Measurements from ENCODE around the gene SPACA7. TPM values are rescaled to one million over a fixed set of nuclear protein-coding genes. Genes with fewer than 3 reads are reported as not detected.

Gene SPACA7, protein sequence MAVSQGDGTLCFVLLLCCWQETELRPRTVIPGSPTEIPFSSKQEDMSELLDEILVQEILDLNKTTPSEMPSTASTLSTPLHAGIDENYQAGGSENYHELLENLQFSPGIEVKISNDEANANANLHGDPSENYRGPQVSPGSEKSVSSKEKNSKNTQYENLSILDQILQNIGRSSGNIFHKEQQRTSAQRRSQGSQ
- total RNA-seq (2014; rRNA removed; shearing (Covaris generic)) = not detected in 2 replicates
- not detected in 2 replicates for polyA plus RNA-seq (2014; cell fraction: nucleus; rRNA removed)

DNA sequence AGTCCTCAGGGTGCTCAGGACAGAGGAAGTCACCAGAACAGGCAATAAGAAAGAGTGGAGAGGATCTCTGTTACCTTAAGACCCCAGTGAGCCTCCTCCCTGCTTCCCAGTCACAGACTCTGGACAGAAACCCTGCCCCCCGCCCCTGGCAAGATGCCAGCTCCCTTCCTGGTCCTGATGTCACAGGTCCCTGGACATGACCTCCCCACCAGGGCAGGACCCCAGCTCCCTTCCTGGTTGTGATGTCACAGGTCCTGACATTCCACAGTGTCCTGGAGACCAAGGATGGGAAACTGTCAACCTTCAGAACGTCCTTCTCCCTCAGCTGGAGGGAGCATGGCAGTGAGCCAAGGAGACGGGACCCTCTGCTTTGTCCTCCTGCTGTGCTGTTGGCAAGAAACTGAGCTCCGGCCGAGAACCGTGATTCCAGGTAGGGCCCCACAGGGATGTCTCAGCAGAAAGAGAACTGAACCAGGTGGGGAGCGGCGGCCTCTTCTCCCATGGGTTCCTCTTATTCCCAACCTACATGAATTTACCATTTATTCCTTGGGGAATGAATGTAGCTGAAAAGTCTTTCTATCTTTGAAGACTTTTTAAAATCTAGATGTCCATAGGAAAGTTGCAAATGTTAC, at the start of gene SPACA7:
TSS of gene SPACA7 (plus strand) at position 306 of the 632 bp plus-strand sequence. CDS start at position 337, 31 bp downstream.
- DNase-seq (ENCODE audit: extremely low read depth, low read depth) = no peak

DNA sequence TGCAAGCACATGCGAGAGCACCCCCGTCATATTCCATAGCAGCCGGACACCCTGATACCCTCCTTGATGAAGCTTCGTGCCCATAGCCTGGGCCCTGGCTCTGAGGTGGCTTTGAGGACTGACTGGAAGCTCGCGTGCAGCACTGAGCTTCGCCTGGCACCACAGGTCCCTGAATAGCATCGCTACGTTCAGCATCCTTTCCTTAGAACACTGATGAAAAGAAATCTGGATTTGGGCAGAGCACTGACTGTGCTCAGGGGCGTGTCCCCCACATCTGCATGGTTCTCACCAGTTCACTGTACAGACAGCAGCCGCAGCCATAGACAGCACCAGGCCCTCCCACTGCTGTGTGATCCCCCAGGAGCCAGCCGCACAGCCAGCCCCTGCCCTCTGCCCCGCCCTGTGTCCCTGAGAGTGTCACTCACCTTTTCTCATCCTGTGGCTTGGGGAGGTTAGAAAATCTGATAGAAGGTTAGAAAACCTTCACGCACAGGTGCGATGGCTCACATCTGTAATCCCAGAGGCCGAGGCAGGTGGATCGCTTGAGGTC, 49.3 kb upstream of the SPACA7 start:
- no peak for DNase-seq (ENCODE audit: extremely low read depth, low read depth)

DNA sequence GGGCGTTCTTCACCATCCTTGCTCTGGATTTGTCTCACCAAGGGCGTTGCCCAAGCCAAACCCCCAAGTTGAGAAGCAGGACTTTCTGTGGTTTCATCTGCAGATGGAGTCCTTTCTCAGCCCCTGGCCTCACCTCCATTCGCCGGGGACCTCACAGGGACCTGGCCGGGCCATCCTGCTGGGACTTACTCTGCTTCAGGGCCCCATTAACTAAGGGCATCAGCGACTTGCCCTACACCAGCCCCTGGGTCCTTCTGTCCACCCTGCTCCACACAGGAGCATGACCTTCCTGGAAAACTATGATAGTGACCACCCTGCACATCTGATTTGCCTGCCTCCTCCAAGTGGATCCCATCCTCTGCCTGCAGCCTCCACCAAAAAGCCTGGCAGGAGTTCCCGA, 47.2 kb upstream of the SPACA7 start:
- no peak for DNase-seq (ENCODE audit: extremely low read depth, low read depth)

DNA sequence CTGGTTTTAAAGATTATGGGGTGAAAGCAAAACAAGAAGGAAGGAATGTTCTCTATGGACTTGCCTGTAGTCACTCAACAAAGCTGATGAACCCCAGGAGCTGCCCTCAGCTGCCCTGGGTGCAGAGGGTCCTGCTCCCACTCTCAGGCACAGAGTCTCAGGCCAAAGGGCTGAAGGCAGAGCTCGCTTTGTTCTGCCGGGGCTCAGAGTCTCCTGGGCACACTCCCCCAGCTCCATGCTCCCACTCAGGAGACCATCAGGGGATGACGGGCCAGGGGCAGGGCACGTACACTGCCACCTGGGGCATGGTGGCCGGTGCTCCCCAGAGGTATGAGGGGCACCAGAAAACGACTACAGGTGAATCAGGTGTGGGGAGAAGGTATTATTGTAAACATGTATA, 46.8 kb upstream of the SPACA7 start:
- DNase-seq (ENCODE audit: extremely low read depth, low read depth) = no peak

DNA sequence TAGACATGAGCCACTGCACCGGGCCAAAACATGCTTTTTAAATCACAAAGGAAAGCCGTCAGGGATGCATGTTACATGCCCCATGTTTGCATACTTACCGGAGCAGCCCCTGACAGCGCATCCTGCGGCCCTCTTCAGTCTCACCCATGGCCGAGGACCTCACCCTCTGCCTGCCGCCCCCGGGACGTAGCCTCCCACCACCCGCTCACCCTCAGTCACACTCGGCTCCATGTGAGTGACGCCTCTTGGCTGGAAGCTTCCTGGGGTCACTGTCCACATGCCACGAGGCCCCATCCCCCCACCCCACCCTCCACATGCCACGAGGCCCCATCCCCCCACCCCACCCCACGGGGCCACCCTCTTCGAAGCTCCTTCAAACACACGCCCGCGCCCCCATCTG, 46.1 kb upstream of the SPACA7 start:
- no peak for DNase-seq (ENCODE audit: extremely low read depth, low read depth)

DNA sequence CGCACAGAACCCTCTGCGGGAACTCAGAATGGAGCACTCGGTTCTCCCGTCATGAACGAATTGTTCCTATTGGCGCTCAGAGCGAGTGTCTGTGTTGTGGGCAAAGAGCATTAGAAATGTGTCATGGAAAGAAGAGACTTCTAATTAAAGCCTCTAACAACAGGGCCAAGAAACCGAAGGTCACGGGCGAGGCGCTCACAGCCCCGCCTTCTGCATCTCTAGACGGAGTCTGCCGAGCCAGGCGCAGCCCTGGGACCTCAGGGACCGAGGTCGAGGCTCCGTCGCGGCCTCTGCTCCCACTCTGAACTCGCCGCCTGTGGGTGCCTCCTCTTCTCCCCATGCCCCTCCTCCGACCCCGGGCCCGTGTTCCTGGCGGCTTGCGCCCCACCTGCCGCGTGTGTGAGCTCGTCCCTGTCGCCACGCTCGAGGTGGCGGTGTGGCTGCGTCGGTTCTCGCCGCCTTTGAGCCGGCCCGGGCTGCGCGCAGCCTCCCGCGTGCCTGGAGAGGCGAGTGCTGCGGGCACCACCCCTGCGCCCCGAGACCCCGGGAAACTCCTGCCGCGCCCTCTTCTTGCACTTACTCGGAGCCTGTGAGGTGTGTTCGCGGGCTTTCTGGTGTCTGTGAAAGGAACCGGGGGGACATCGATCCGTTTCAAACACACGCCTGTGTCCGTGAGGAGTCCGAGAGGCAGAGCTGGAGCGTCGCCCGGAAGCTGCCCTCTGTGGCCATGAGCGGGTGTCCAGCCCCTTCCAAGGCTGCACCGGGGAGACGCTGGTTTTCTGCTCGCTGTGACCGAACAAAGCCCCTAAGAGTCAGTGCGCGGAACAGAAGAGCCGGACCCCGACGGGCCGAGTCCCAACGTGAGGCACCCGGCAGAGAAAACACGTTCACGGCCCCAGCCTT, 45.4 kb upstream of the SPACA7 start:
- no peak for DNase-seq (ENCODE audit: extremely low read depth, low read depth)

DNA sequence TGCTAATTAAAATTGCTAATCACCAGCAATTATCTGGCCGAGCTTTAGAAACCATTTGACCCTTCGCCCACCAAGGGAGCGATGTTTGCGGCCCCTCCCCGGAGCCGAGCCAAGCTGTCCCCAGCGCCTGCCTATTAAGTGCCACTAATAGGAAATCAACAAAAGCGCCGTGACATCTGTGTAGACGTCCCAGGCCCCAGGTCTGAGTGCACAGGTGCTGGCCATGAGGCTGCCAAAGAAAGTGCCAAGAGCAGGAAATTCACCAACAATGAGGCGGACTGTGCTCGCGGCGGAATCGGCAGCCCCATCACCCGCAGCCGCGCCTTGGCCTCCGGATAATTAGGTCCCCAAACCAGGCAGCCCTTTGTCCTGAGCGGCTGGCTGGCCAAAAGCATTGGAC, 44.5 kb upstream of the SPACA7 start:
- DNase-seq (ENCODE audit: extremely low read depth, low read depth) = no peak

DNA sequence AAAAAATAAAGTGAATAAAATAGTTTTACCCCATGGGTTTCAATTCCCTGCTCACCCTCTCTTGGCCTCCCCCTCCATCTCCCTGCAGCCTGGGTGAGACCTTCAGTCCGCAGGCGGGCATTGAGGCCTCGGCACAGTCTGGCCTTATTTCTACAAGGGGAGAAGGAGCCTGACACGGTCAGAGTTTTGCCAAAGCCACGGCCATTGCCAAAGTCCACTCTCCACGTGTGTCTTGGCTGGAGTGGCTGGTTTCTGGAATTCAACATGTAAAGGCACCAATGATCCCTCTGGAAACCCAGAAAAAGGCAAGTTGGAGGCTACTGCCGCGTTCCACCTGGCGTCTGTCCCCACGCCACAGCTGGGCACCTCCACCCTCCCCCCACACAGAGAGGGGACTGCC, 43.4 kb upstream of the SPACA7 start:
- DNase-seq (ENCODE audit: extremely low read depth, low read depth) = no peak

DNA sequence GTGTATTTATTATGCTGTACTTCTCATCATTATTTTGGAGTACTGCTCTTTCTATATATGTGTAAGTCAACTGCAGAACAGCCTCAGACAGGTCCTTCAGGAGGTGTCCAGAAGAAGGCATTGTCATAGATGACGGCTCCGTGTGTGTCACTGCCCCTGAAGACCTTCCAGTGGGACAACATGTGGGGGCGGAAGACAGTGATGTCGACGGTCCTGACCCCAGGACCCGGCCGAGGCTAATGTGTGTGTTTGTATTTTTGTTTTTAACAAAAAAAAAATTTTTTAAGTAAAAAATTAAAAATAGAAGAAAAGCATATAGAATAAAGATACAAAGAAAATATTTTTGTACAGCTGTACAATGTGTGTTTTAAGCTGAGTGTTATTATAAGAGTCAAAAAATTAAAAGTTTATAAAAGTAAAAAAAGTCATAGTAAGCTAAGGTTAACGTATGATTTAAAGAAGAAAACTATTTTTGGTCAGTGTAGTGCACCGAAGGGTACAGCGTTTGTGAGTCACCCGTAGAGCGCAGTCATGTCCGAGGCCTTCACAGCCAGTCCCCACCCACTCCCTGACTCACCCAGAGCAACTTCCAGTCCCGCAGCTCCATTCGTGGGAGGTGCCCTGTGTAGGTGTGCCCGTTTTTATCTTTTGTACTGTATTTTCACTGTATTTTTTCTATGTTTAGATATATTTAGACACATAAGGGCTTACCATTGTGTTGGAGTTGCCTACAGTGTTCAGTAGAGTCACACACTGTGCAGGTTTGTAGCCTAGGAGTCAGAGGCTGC, 42.2 kb upstream of the SPACA7 start:
- DNase-seq (ENCODE audit: extremely low read depth, low read depth) = peak; percentile 41

DNA sequence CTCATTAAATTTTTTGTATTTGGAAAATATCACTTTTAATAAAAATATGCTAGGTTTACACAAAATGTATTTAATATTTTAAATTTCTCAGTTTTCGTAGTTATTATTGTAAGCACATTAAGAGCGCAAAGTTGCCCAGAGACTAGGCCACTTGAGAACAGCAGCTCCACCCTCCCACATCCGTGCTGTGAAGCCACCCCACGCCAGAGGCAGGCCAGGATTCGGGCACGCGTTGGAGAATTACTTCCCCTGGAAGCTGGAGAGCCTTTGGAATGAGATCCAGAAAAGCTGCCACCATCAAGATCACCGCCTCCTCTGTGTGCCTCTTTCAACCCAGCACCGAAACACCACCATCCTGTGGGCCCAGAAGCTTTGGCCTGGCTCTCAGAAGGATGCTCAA, 41.0 kb upstream of the SPACA7 start:
- DNase-seq (ENCODE audit: extremely low read depth, low read depth) = no peak

DNA sequence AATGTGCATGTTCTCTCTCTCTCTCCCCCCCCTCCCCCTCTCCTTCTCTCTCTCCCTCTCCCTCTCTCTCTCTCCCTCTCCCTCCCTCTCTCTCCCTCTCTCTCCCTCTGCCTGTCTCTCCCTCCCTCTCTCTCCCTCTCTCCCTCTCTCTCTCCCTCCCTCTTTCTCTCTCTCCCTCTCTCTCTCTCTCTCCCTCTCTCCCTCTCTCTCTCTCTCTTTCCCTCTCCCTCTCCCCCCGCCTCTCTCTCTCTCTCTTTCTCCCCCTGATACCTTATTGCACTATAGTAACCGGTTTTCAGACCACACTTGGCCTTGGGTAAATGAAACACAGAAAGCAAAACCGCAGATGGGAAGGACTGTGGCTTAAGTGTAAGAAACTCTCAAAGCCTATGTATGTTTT, 34.7 kb upstream of the SPACA7 start:
- no peak for DNase-seq (ENCODE audit: extremely low read depth, low read depth)

DNA sequence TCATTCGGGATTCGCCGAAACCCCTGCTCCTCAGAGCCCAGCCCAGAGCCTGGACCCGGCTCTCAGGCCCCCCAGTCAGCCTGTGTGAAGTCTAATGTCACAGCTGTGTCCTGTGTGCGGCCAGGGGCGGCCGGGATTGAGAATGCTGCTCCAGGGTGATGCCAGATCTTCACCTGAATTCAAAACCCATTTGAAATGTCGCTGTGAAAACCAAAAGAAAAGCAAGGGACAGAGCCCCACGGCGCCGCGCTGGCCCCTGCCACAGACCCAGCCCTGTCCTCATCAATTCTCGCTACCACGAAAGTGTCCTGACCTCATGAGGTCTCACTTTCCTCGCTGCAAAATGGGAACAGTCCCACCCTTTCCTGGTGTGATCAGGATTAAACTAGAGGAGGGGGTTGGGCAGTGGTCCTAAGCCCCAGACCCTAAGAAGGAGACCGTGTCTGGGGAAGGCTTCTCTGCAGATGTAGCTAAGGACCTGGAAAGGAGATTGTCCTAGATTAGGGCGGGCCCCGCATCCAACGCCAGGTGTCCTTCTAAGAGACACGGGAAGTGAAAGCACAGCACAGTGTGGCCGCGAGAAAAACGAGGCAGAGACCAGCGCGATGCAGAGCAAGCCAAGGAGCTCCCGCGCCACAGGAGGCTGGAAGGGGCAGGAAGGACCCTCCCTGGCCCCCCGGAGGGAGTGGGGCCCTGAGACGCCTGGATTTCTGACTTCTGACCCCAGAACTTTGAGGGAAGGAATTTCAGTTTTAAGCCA, 34.0 kb upstream of the SPACA7 start:
- DNase-seq (ENCODE audit: extremely low read depth, low read depth) = no peak

DNA sequence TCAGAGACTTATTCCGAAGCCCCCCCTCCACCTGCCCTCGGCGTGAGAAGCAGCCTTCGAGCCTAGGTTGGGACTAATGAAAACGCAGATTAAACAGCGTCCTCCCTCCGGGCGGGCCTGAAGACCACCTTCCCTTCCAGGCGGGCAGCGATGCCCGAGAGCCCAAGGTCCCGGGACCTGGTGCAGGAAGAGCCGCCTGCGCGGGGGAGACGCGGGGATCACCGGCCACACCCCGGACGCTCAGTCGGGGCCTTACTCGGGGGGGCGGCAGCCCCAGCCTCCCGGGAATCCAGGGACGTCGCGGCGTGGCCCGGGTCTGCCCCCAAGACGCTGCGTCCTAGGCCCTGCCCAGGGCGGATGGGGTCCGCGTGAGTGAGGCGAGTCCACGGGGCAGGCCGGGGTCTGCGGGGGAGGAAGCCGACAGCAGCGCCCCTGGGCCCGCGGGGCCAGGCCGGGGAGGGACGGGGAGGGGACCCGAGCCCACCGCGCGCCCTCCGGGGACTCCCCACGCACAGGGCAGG, 33.3 kb upstream of the SPACA7 start:
- DNase-seq (ENCODE audit: extremely low read depth, low read depth) = no peak

DNA sequence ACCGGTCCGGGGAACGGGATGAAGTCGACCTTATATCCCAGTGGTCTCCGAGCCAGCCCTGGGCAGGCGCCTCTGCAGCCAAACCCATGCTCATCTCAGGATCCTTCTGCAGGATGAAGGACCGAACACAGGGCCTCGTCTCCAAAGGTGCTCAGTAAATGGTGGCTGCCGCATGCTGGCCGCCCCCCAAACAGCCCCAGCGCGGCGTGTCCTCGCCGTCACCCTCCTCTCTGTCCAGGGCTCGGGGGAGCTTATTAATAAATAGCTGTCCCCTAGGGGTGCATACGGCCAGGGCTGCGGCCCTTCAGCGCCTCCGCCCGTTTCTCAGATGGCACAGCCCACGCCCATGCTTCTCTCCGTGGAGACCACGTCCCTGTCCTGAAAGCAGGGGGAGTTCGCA, 32.6 kb upstream of the SPACA7 start:
- no peak for DNase-seq (ENCODE audit: extremely low read depth, low read depth)

DNA sequence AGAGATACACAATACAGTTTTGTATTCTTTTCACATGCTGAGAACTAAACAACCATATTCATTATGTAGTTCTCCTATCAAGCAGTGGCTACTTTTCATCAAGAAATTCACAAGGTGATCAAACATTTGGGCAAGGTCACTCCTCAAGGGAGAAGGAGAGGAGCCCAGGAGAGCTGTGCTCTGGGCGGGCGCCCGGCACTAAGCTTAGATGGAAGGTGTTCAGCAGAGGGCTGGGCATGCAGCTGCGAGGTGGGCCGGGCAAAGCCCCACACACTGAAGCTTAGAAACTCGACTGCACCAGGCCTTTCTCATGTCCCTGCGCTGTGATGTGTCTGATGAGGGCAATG, 30.4 kb upstream of the SPACA7 start:
- DNase-seq (ENCODE audit: extremely low read depth, low read depth) = no peak

DNA sequence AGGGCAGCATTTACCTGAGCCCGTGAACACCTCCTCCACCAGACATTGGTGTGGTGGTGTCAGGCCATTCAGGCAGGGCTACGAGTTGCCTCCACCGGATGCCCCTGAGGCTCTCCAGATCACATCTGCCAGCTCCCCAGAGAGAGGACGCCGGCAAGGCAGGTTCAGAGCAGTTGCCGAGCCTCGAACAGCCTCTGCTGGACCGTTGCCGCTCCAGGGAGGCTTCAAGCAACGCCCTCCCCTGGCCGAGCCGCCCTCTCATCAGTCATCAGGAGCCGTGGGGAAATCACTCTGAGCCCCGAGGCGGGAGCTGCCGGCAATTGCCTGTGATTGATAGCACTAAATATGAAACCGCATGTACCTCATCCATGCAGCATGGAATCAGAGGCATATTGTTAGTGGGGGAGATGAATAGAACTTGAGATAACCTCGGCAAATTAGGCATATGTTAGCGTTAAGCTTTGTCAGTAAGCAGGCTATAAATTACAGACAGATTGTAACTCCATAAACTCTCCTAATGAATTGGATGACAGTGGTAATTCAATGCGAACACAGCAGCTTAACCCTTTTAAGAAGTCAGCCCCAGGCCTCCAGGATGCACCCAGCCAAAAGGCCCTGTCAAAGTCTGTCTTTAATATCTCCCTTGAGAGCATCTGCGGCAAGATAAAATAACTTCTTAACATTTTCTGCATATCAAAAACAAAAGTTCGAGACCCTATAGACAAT, 29.8 kb upstream of the SPACA7 start:
- DNase-seq (ENCODE audit: extremely low read depth, low read depth) = no peak

DNA sequence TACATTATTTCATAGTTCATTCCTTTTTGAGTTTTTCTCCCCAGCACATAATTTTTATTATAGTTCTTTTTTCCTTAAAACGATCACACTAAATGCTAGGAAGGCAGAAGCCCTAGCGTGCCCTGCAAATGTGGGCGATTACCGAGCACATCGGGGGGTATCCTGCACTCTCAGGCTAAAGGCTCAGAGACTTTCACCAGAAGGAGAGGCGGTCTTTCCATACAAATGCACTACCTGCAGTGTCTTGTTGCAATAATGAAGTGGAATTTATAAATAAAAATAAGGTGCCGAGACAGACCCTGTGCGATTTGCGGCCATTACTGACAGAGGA, 29.3 kb upstream of the SPACA7 start:
- no peak for DNase-seq (ENCODE audit: extremely low read depth, low read depth)

DNA sequence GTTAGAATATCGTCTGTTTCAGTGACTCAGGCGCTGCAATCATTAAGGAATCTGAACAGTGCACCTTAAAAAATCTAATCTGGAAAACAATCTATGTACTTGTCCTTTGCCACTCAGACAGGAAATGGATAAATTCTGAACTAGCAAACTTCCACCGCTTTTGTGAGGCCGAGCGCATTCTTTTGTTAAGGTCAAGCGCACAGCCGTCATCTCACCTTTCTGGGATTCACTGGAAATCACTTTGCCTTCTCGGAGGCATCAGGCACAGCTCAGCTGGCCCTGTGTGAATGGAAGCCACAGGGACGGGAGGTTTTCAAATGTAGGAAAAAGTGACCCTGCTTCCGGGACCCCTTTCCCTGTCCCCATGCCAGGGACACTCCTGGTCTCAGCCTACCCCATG, 28.2 kb upstream of the SPACA7 start:
- DNase-seq (ENCODE audit: extremely low read depth, low read depth) = no peak

DNA sequence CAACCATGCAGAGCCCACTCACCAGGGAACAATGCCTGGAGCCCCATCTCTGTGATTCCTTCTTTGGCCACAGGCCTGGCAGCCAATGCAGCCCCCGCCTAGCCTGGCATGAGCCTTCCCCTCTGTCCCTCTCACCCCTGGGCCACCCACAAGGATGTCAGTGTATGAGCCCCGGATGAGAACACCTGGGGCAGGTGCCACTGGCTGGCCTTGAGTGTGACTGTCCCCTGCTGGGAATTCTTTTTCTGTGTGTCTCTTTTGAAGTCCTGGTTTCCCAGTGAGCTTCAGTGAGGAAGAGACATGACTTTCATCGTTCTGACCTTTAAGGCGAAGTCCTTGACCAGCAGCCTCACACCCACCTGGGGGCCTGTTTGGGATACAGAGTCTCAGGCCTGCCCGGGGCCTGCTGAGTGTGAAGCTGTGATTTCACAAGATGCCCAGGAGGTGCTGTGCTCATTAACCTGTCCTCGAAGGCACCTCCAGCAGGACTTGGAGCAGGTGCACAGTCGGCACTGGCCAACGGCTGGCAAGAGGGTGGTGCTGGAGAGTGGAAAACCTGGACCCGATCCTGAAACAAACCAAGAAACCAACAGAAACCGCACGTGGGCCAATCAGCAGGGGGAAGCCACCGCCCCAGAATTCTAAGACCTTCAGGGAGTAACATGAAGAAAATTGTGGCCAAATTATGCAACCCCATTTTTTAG, 27.4 kb upstream of the SPACA7 start:
- DNase-seq (ENCODE audit: extremely low read depth, low read depth) = no peak

Data from NCI-H460 (cell line).